GM19455 (cell line): Measurements from ENCODE around the gene CDR2L.
"Not testable (repeated sequence)": the region's sequence is repeated elsewhere in the genome, so short reads cannot be mapped to it uniquely, and the experiment has no call there.

Experiments used
- ATAC-seq: cut with Tn5 transposase; IDR thresholded peaks from one replicate; pipeline ENCODE4 v1.9.1; 2021; ENCODE audit not compliant: unreplicated experiment

CDR2L gene

GRCh38 chr17:74959826-74960515 is 27.5 kb upstream of the CDR2L start:
- no peak for ATAC-seq

GRCh38 chr17:74960570-74961342 is 26.7 kb upstream of the CDR2L start:
- no peak for ATAC-seq

- no peak for ATAC-seq
Measured at GRCh38 chr17:74961657-74962350, 25.6 kb upstream of the CDR2L start.

GRCh38 chr17:74962622-74963394 is 24.6 kb upstream of the CDR2L start:
- ATAC-seq = no peak

- ATAC-seq = no peak
Measured at GRCh38 chr17:74963656-74964055, 23.8 kb upstream of the CDR2L start.

GRCh38 chr17:74964246-74964761 is 23.1 kb upstream of the CDR2L start:
- no peak for ATAC-seq

GRCh38 chr17:74964988-74965622 is 22.3 kb upstream of the CDR2L start:
- ATAC-seq = no peak

- no peak for ATAC-seq
Measured at GRCh38 chr17:74968361-74968780, 19.1 kb upstream of the CDR2L start.

- ATAC-seq = not testable (repeated sequence)
Measured at GRCh38 chr17:74969501-74969900, 17.9 kb upstream of the CDR2L start.

GRCh38 chr17:74970395-74970794 is 17.0 kb upstream of the CDR2L start:
- no peak for ATAC-seq

- ATAC-seq = no peak
Measured at GRCh38 chr17:74971069-74971841, 16.2 kb upstream of the CDR2L start.

GRCh38 chr17:74971842-74972106 is 15.7 kb upstream of the CDR2L start:
- no peak for ATAC-seq

GRCh38 chr17:74972107-74972972 is 15.1 kb upstream of the CDR2L start, which contains the start of gene HID1:
Gene HID1 (minus strand): TSS chr17:74972759. CDS start chr17:74972656, 103 bp downstream.
- no peak for ATAC-seq

GRCh38 chr17:74972973-74973328 is 14.5 kb upstream of the CDR2L start:
- no peak for ATAC-seq

- ATAC-seq = no peak
Measured at GRCh38 chr17:74975943-74976342, 11.5 kb upstream of the CDR2L start.

- ATAC-seq = no peak
Measured at GRCh38 chr17:74977802-74978201, 9.6 kb upstream of the CDR2L start.

- no peak for ATAC-seq
Measured at GRCh38 chr17:74978240-74978639, 9.2 kb upstream of the CDR2L start.

GRCh38 chr17:74979408-74980146 is 7.9 kb upstream of the CDR2L start:
- no peak for ATAC-seq
